Nephron (organoid): Measurements from ENCODE around the gene CCL16.
"Not testable (repeated sequence)": the region's sequence is repeated elsewhere in the genome, so short reads cannot be mapped to it uniquely, and the experiment has no call there.

Source experiments
- H3K27ac Mint-ChIP-seq, 3 experiments: 2 replicates each; pipeline ENCODE4 v1.8.0; 2020; ENCODE audit warnings: mixed read lengths in 3 of 3, mild to moderate bottlenecking in 2 of 3, moderate library complexity in 1 of 3
- H3K27me3 Mint-ChIP-seq: 2 replicates; pipeline ENCODE4 v1.8.0; 2021; ENCODE audit warnings: low read depth, mild to moderate bottlenecking, moderate library complexity, mixed read lengths
- H3K36me3 Mint-ChIP-seq: 2 replicates; pipeline ENCODE4 v1.8.0; 2020; ENCODE audit warnings: low read depth, mixed read lengths
- H3K4me1 Mint-ChIP-seq: 2 replicates; pipeline ENCODE4 v1.8.0; 2020; ENCODE audit warnings: mixed read lengths
- H3K4me3 Mint-ChIP-seq, 3 experiments: 2 replicates each; pipeline ENCODE4 v1.8.0; 2020; ENCODE audit warnings: mild to moderate bottlenecking in 3 of 3, mixed read lengths in 3 of 3, moderate library complexity in 2 of 3
- H3K9me3 Mint-ChIP-seq: 2 replicates; pipeline ENCODE4 v1.8.0; 2020; ENCODE audit warnings: mixed read lengths
- CTCF ChIP-seq, 3 experiments: fragments of 200-600 bp; sonication (generic); IDR thresholded peaks; one replicate each; pipeline ENCODE4 v1.5.0; 2021; ENCODE audit warnings: antibody characterized with exemption in 3 of 3; ENCODE audit not compliant: unreplicated experiment in 3 of 3

Gene CCL16

GRCh38 chr17:35998018-35998545, 16.8 kb upstream of the CCL16 start:
- Mint-ChIP-seq H3K9me3 (peaks cover 3% of the 10 kb centered on the region), H3K27me3 (peaks cover 13% of the 10 kb centered on the region), H3K4me3 (no peak overlapping the region), H3K36me3 (no peaks in the 10 kb centered on the region), H3K27ac (no peak overlapping the region), H3K4me1 (peaks cover 6% of the 10 kb centered on the region)
- TF ChIP-seq CTCF (IDR thresholded peaks at IDR 0.05; ENCODE audit: unreplicated experiment in 3 of 3) = no peak

- not testable (repeated sequence) for H3K27me3 Mint-ChIP-seq, H3K36me3 Mint-ChIP-seq, H3K4me3 Mint-ChIP-seq, H3K27ac Mint-ChIP-seq, H3K4me1 Mint-ChIP-seq, H3K9me3 Mint-ChIP-seq
Observed at GRCh38 chr17:35995346-35995745, 14.0 kb upstream of the CCL16 start.

GRCh38 chr17:35991075-35991474, 9.8 kb upstream of the CCL16 start:
- Mint-ChIP-seq H3K27me3 (no peaks in the 10 kb centered on the region), H3K4me1 (no peaks in the 10 kb centered on the region), H3K9me3 (peaks cover 10% of the 10 kb centered on the region), H3K36me3 (no peaks in the 10 kb centered on the region), H3K27ac (no peak overlapping the region), H3K4me3 (no peak overlapping the region)
- no peak for TF ChIP-seq CTCF (IDR thresholded peaks at IDR 0.05; ENCODE audit: unreplicated experiment in 3 of 3)

GRCh38 chr17:35988164-35988563, 6.9 kb upstream of the CCL16 start:
- no peaks in the 10 kb centered on the region for H3K36me3 Mint-ChIP-seq
- H3K27ac Mint-ChIP-seq = no peak overlapping the region
- peaks cover 9% of the 10 kb centered on the region for H3K27me3 Mint-ChIP-seq
- peaks cover 8% of the 10 kb centered on the region for H3K9me3 Mint-ChIP-seq
- no peak for TF ChIP-seq CTCF (IDR thresholded peaks at IDR 0.05; ENCODE audit: unreplicated experiment in 3 of 3)
- H3K4me1 Mint-ChIP-seq = no peaks in the 10 kb centered on the region
- no peak overlapping the region for H3K4me3 Mint-ChIP-seq

- peaks cover 11% of the 10 kb centered on the region for H3K27me3 Mint-ChIP-seq
- H3K9me3 Mint-ChIP-seq = peaks cover 8% of the 10 kb centered on the region
- no peak within 1 kb of the TSS for H3K4me3 Mint-ChIP-seq
- peak within 1 kb of the TSS in 1 of 3 experiments; percentile 2 for H3K27ac Mint-ChIP-seq
- H3K36me3 Mint-ChIP-seq = no peaks in the 10 kb centered on the region
- no peak for TF ChIP-seq CTCF (IDR thresholded peaks at IDR 0.05; ENCODE audit: unreplicated experiment in 3 of 3)
- no peaks in the 10 kb centered on the region for H3K4me1 Mint-ChIP-seq
Observed at GRCh38 chr17:35986643-35987042, 5.3 kb upstream of the CCL16 start, which contains the start of gene CCL14. Gene CCL14 (minus strand): TSS chr17:35986729. CDS start chr17:35986649, 80 bp downstream.

GRCh38 chr17:35984140-35984539, 2.8 kb upstream of the CCL16 start:
- Mint-ChIP-seq H3K36me3 (no peaks in the 10 kb centered on the region), H3K9me3 (peaks cover 4% of the 10 kb centered on the region), H3K27ac (no peak overlapping the region), H3K4me3 (no peak overlapping the region), H3K4me1 (no peaks in the 10 kb centered on the region), H3K27me3 (peaks cover 20% of the 10 kb centered on the region)
- no peak for TF ChIP-seq CTCF (IDR thresholded peaks at IDR 0.05; ENCODE audit: unreplicated experiment in 3 of 3)
